RCC 7860 (cell line): ENCODE results near the gene CPNE4.

ENCODE experiments used
- DNase-seq: peaks from one replicate; pipeline ENCODE4 v3.0.0-alpha.2; 2015; ENCODE audit warnings: low spot score
- FAIRE-seq: peaks from 2 replicates; lab custom pipeline; 2012; peaks lifted over from hg19 to GRCh38; lab: Jason Lieb, UNC

Gene CPNE4

GRCh38 chr3:131619821-131620220 is 415.0 kb downstream of the CPNE4 start:
- DNase-seq = no peak
- FAIRE-seq = no peak

GRCh38 chr3:131616719-131617118 is 418.1 kb downstream of the CPNE4 start:
- DNase-seq (no peak), FAIRE-seq (no peak)

GRCh38 chr3:131612745-131613144 is 422.1 kb downstream of the CPNE4 start:
- no peak for FAIRE-seq
- DNase-seq = no peak

GRCh38 chr3:131610174-131610573 is 424.6 kb downstream of the CPNE4 start:
- no peak for FAIRE-seq

GRCh38 chr3:131608741-131609140 is 426.1 kb downstream of the CPNE4 start:
- DNase-seq (no peak), FAIRE-seq (no peak)

More at GRCh38 chr3:131610174-131610573, 424.6 kb downstream of the CPNE4 start:
- no peak for DNase-seq

- FAIRE-seq (no peak), DNase-seq (peak; percentile 34)
Measured at GRCh38 chr3:131608296-131608695, 426.5 kb downstream of the CPNE4 start.

GRCh38 chr3:131605916-131606315 is 428.9 kb downstream of the CPNE4 start:
- DNase-seq (no peak), FAIRE-seq (no peak)

- DNase-seq (peak; percentile 86), FAIRE-seq (peak; percentile 75)
Measured at GRCh38 chr3:131602011-131602779, 432.6 kb downstream of the CPNE4 start.

GRCh38 chr3:131597816-131598215 is 437.0 kb downstream of the CPNE4 start:
- DNase-seq (no peak), FAIRE-seq (no peak)

GRCh38 chr3:131596884-131597283 is 437.9 kb downstream of the CPNE4 start:
- no peak for FAIRE-seq

GRCh38 chr3:131591394-131592014 is 443.3 kb downstream of the CPNE4 start:
- DNase-seq (no peak), FAIRE-seq (no peak)

More at GRCh38 chr3:131596884-131597283, 437.9 kb downstream of the CPNE4 start:
- DNase-seq = no peak

GRCh38 chr3:131586277-131586676 is 448.5 kb downstream of the CPNE4 start:
- no peak for FAIRE-seq

GRCh38 chr3:131582438-131582837 is 452.4 kb downstream of the CPNE4 start:
- no peak for DNase-seq
- no peak for FAIRE-seq

More at GRCh38 chr3:131586277-131586676, 448.5 kb downstream of the CPNE4 start:
- no peak for DNase-seq

GRCh38 chr3:131568460-131568859 is 466.4 kb downstream of the CPNE4 start:
- DNase-seq (no peak), FAIRE-seq (no peak)

- no peak for FAIRE-seq
Measured at GRCh38 chr3:131564812-131565211, 470.0 kb downstream of the CPNE4 start.

GRCh38 chr3:131561511-131561910 is 473.3 kb downstream of the CPNE4 start:
- no peak for FAIRE-seq
- no peak for DNase-seq

More at GRCh38 chr3:131564812-131565211, 470.0 kb downstream of the CPNE4 start:
- no peak for DNase-seq

- FAIRE-seq (no peak), DNase-seq (no peak)
Measured at GRCh38 chr3:131560795-131561194, 474.0 kb downstream of the CPNE4 start.

- FAIRE-seq (no peak), DNase-seq (no peak)
Measured at GRCh38 chr3:131555456-131555855, 479.4 kb downstream of the CPNE4 start.

GRCh38 chr3:131553495-131554247 is 481.1 kb downstream of the CPNE4 start:
- FAIRE-seq (no peak), DNase-seq (no peak)

GRCh38 chr3:131551761-131552160 is 483.1 kb downstream of the CPNE4 start:
- no peak for FAIRE-seq
- no peak for DNase-seq
